Loucy (cell line): ENCODE results near the gene ZRANB2.

Experiments used
- H2AFZ ChIP-seq: fragments of 200-600 bp; sonication (generic); 2 replicates; pipeline ENCODE4 v1.6.0; 2016; ENCODE audit warnings: antibody characterized with exemption, mild to moderate bottlenecking, low read length, moderate library complexity
- H3F3A ChIP-seq: fragments of 200-600 bp; 2 replicates; pipeline ENCODE4 v1.6.0; 2016; ENCODE audit warnings: antibody characterized with exemption, low read depth, mild to moderate bottlenecking
- H3K27me3 ChIP-seq: fragments of 200-600 bp; sonication (generic); 2 replicates; pipeline ENCODE4 v1.6.1; 2014; ENCODE audit warnings: low read length, mild to moderate bottlenecking; ENCODE audit not compliant: insufficient read depth, poor library complexity, severe bottlenecking
- H3K36me3 ChIP-seq: fragments of 200-600 bp; sonication (generic); 2 replicates; pipeline ENCODE4 v1.6.1; 2016; ENCODE audit warnings: low read length; ENCODE audit not compliant: insufficient read depth
- H3K4me1 ChIP-seq: fragments of 200-600 bp; sonication (generic); 2 replicates; pipeline ENCODE4 v1.5.1; 2014; ENCODE audit warnings: low read length, mild to moderate bottlenecking; ENCODE audit not compliant: insufficient read depth, poor library complexity, severe bottlenecking
- H3K4me2 ChIP-seq: fragments of 200-600 bp; sonication (generic); 2 replicates; pipeline ENCODE4 v1.6.0; 2014; ENCODE audit warnings: antibody characterized with exemption, low read length, low read depth, mild to moderate bottlenecking; ENCODE audit not compliant: poor library complexity, severe bottlenecking
- H3K4me3 ChIP-seq: fragments of 200-600 bp; sonication (generic); 2 replicates; pipeline ENCODE4 v1.5.1; 2014; ENCODE audit warnings: low read length, mild to moderate bottlenecking, mixed read lengths; ENCODE audit not compliant: poor library complexity, severe bottlenecking
- H3K79me2 ChIP-seq: fragments of 200-600 bp; sonication (generic); 2 replicates; pipeline ENCODE4 v1.6.1; 2014; ENCODE audit warnings: low read length; ENCODE audit not compliant: insufficient read depth
- H3K9ac ChIP-seq: fragments of 200-600 bp; sonication (generic); 2 replicates; pipeline ENCODE4 v1.6.0; 2014; ENCODE audit warnings: mild to moderate bottlenecking, low read depth, low read length, moderate library complexity; ENCODE audit not compliant: poor library complexity, severe bottlenecking
- H3K9me2 ChIP-seq: fragments of 200-600 bp; sonication (generic); replicated peaks from 2 replicates; pipeline ENCODE4 v1.6.1; 2016; ENCODE audit warnings: low read depth, low read length, mixed read lengths
- H3K9me3 ChIP-seq: fragments of 200-600 bp; sonication (generic); 2 replicates; pipeline ENCODE4 v1.6.1; 2014; ENCODE audit warnings: mild to moderate bottlenecking, antibody characterized with exemption, low read length, low read depth; ENCODE audit not compliant: insufficient read depth
- H4K20me1 ChIP-seq: fragments of 200-600 bp; sonication (generic); 2 replicates; pipeline ENCODE4 v1.6.0; 2014; ENCODE audit warnings: antibody characterized with exemption, low read length, mild to moderate bottlenecking; ENCODE audit not compliant: insufficient read depth, poor library complexity, severe bottlenecking
- EZH2phosphoT487 ChIP-seq: fragments of 200-600 bp; IDR thresholded peaks from 2 replicates; pipeline ENCODE4 v1.6.1; 2018; ENCODE audit warnings: antibody characterized with exemption, mild to moderate bottlenecking, moderate library complexity, borderline replicate concordance
- TF ChIP-seq, protein P1 (sequence below): fragments of 200-600 bp; sonication (generic); conservative IDR thresholded peaks from 2 replicates; pipeline ENCODE4 v1.5.1; 2014; ENCODE audit warnings: mild to moderate bottlenecking, antibody characterized with exemption, low read length

ZRANB2 gene

GRCh38 chr1:71087713-71088112 is 6.9 kb upstream of the ZRANB2 start:
- Histone ChIP-seq H3K4me1 (peaks cover 9% of the 10 kb centered on the region), H4K20me1 (no peaks in the 10 kb centered on the region), H3K79me2 (no peaks in the 10 kb centered on the region), H3F3A (no peaks in the 10 kb centered on the region), H3K27me3 (no peaks in the 10 kb centered on the region), H3K9ac (no peak overlapping the region), H3K4me3 (no peak overlapping the region), H3K4me2 (no peak overlapping the region), H3K9me3 (no peaks in the 10 kb centered on the region), H2AFZ (no peak overlapping the region), H3K36me3 (no peaks in the 10 kb centered on the region), H3K9me2 (no peaks in the 10 kb centered on the region)
- TF ChIP-seq EZH2phosphoT487: no peak
- TF ChIP-seq, protein P1, sequence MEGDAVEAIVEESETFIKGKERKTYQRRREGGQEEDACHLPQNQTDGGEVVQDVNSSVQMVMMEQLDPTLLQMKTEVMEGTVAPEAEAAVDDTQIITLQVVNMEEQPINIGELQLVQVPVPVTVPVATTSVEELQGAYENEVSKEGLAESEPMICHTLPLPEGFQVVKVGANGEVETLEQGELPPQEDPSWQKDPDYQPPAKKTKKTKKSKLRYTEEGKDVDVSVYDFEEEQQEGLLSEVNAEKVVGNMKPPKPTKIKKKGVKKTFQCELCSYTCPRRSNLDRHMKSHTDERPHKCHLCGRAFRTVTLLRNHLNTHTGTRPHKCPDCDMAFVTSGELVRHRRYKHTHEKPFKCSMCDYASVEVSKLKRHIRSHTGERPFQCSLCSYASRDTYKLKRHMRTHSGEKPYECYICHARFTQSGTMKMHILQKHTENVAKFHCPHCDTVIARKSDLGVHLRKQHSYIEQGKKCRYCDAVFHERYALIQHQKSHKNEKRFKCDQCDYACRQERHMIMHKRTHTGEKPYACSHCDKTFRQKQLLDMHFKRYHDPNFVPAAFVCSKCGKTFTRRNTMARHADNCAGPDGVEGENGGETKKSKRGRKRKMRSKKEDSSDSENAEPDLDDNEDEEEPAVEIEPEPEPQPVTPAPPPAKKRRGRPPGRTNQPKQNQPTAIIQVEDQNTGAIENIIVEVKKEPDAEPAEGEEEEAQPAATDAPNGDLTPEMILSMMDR: no peak

- H3K4me1 ChIP-seq: peaks cover 14% of the 10 kb centered on the region
- no peaks in the 10 kb centered on the region for H3K79me2 ChIP-seq
- H3K4me2 ChIP-seq: no peak overlapping the region
- H3K9me2 ChIP-seq: no peaks in the 10 kb centered on the region
- no peaks in the 10 kb centered on the region for H3K9me3 ChIP-seq
- no peak for TF ChIP-seq EZH2phosphoT487
- TF ChIP-seq, protein P1: peak; percentile 35
- H3F3A ChIP-seq: no peaks in the 10 kb centered on the region
- no peak overlapping the region for H2AFZ ChIP-seq
- H4K20me1 ChIP-seq: no peaks in the 10 kb centered on the region
- H3K27me3 ChIP-seq: no peaks in the 10 kb centered on the region
- no peak overlapping the region for H3K9ac ChIP-seq
- H3K4me3 ChIP-seq: no peak overlapping the region
- H3K36me3 ChIP-seq: no peaks in the 10 kb centered on the region
These were observed 6.2 kb upstream of the ZRANB2 start for GRCh38 chr1:71087060-71087459.

- Histone ChIP-seq H3K9me2 (no peaks in the 10 kb centered on the region), H3K4me2 (no peak overlapping the region), H2AFZ (no peak overlapping the region), H3K9ac (no peak overlapping the region), H3F3A (no peaks in the 10 kb centered on the region), H4K20me1 (no peaks in the 10 kb centered on the region), H3K4me1 (peaks cover 20% of the 10 kb centered on the region), H3K4me3 (no peak overlapping the region), H3K79me2 (no peaks in the 10 kb centered on the region), H3K9me3 (no peaks in the 10 kb centered on the region), H3K27me3 (no peaks in the 10 kb centered on the region), H3K36me3 (no peaks in the 10 kb centered on the region)
- TF ChIP-seq, protein P1: no peak
- TF ChIP-seq EZH2phosphoT487: no peak
These were observed 5.5 kb upstream of the ZRANB2 start for GRCh38 chr1:71086331-71086730.
